OCI-LY3 (cell line): ENCODE results near the gene MCTS1.
"Not testable (repeated sequence)": the region's sequence is repeated elsewhere in the genome, so short reads cannot be mapped to it uniquely, and the experiment has no call there.

Experiments
- H2AFZ ChIP-seq: fragments of 200-600, 300-600 bp; shearing (Covaris generic); 2 replicates; pipeline ENCODE4 v1.6.0; 2014; ENCODE audit warnings: antibody characterized with exemption, low read depth, low read length
- H3K27ac ChIP-seq: fragments of 200-600, 300-600 bp; sonication (generic); 2 replicates; pipeline ENCODE4 v1.5.1; 2014; ENCODE audit warnings: mild to moderate bottlenecking, low read length, moderate library complexity, mixed read lengths
- H3K27me3 ChIP-seq: fragments of 200-600, 300-600 bp; sonication (generic); 2 replicates; pipeline ENCODE4 v1.6.1; 2014; ENCODE audit warnings: low read depth, low read length, mixed read lengths
- H3K36me3 ChIP-seq: fragments of 200-600, 300-600 bp; sonication (generic); replicated peaks from 2 replicates; pipeline ENCODE3; 2014; ENCODE audit warnings: low read depth, low read length, mixed read lengths
- H3K4me1 ChIP-seq: fragments of 300-600, 200-600 bp; sonication (generic); 2 replicates; pipeline ENCODE4 v1.6.1; 2014; ENCODE audit warnings: low read length, mixed read lengths
- H3K4me2 ChIP-seq: fragments of 200-600, 300-600 bp; sonication (generic); 2 replicates; pipeline ENCODE4 v1.6.1; 2014; ENCODE audit warnings: low read length, mixed read lengths
- H3K4me3 ChIP-seq: fragments of 300-600, 200-600 bp; sonication (generic); 2 replicates; pipeline ENCODE4 v1.5.1; 2014; ENCODE audit warnings: antibody characterized with exemption, mild to moderate bottlenecking, low read length, moderate library complexity
- H3K79me2 ChIP-seq: fragments of 300-600, 200-600 bp; shearing (Covaris generic); 2 replicates; pipeline ENCODE4 v1.6.1; 2014; ENCODE audit warnings: mild to moderate bottlenecking, low read length, mixed read lengths
- H3K9ac ChIP-seq: fragments of 300-600, 200-600 bp; shearing (Covaris generic); 2 replicates; pipeline ENCODE4 v1.6.0; 2014; ENCODE audit warnings: mild to moderate bottlenecking, low read length, moderate library complexity
- H3K9me3 ChIP-seq: fragments of 200-600, 300-600 bp; shearing (Covaris generic); 2 replicates; pipeline ENCODE4 v1.6.1; 2014; ENCODE audit warnings: low read length, mixed read lengths; ENCODE audit not compliant: insufficient read depth
- H4K20me1 ChIP-seq: fragments of 200-600, 300-600 bp; sonication (generic); 2 replicates; pipeline ENCODE4 v1.6.1; 2016; ENCODE audit warnings: low read length, mixed read lengths; ENCODE audit not compliant: insufficient read depth
- CTCF ChIP-seq: fragments of 200-600, 300-600 bp; sonication (generic); IDR thresholded peaks from 2 replicates; pipeline ENCODE4 v1.5.1; 2014; ENCODE audit warnings: antibody characterized with exemption, low read length, low read depth
- EZH2phosphoT487 ChIP-seq: fragments of 200-600 bp; shearing (Covaris generic); IDR thresholded peaks from 2 replicates; pipeline ENCODE4 v1.6.1; 2018; ENCODE audit warnings: antibody characterized with exemption, mixed run types, low read depth

Gene MCTS1

GRCh38 chrX:120638619-120639018 is 34.7 kb downstream of the MCTS1 start:
- Histone ChIP-seq H2AFZ (no peak overlapping the region), H3K4me3 (no peak overlapping the region), H3K79me2 (no peaks in the 10 kb centered on the region), H3K27ac (no peak overlapping the region), H3K4me2 (no peak overlapping the region), H3K4me1 (peaks cover 5% of the 10 kb centered on the region; the same call in 1 of the 2 replicates), H3K36me3 (no peaks in the 10 kb centered on the region), H3K27me3 (no peaks in the 10 kb centered on the region), H3K9ac (no peak overlapping the region), H3K9me3 (no peaks in the 10 kb centered on the region), H4K20me1 (no peaks in the 10 kb centered on the region)
- TF ChIP-seq CTCF (no peak), EZH2phosphoT487 (no peak)

- TF ChIP-seq EZH2phosphoT487 (no peak), CTCF (no peak)
- no peak overlapping the region for H3K4me2 ChIP-seq
- H3K4me1 ChIP-seq, result no peaks in the 10 kb centered on the region
- no peaks in the 10 kb centered on the region for H3K27me3 ChIP-seq
- H3K36me3 ChIP-seq, result no peaks in the 10 kb centered on the region
- no peak overlapping the region for H3K27ac ChIP-seq
- H3K4me3 ChIP-seq, result no peak overlapping the region
- no peak overlapping the region for H2AFZ ChIP-seq
- no peak overlapping the region for H3K9ac ChIP-seq
- H4K20me1 ChIP-seq, result no peaks in the 10 kb centered on the region
- no peaks in the 10 kb centered on the region for H3K9me3 ChIP-seq
- H3K79me2 ChIP-seq, result no peaks in the 10 kb centered on the region
Observed at GRCh38 chrX:120642871-120643270, 39.0 kb downstream of the MCTS1 start.

GRCh38 chrX:120647127-120647526 is 43.2 kb downstream of the MCTS1 start:
- no peaks in the 10 kb centered on the region for H3K4me1 ChIP-seq
- no peaks in the 10 kb centered on the region for H3K27me3 ChIP-seq
- TF ChIP-seq EZH2phosphoT487 (no peak), CTCF (no peak)
- H3K4me2 ChIP-seq, result no peak overlapping the region
- no peak overlapping the region for H3K27ac ChIP-seq
- no peak overlapping the region for H3K9ac ChIP-seq
- no peaks in the 10 kb centered on the region for H3K36me3 ChIP-seq
- no peaks in the 10 kb centered on the region for H4K20me1 ChIP-seq
- no peaks in the 10 kb centered on the region for H3K9me3 ChIP-seq
- H2AFZ ChIP-seq, result no peak overlapping the region
- H3K79me2 ChIP-seq, result no peaks in the 10 kb centered on the region
- no peak overlapping the region for H3K4me3 ChIP-seq

DNA sequence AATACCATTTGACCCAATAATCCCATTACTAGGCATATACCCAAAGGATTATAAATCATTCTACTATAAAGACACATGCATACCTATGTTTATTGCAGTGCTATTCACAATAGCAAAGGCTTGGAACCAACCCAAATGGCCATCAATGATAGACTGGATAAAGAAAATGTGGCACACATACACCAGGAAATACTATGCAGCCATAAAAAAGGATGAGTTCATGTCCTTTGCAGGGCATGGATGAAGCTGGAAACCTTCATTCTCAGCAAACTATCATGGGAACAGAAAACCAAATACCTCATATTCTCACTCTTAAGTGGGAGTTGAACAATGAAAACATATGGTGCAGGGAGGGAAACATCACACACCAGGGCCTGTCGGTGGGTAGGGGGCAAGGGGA is 48.4 kb downstream of the MCTS1 start:
- H3K27me3 ChIP-seq, H3K4me1 ChIP-seq, H3K36me3 ChIP-seq, H3K9me3 ChIP-seq, H3K9ac ChIP-seq, H3K4me3 ChIP-seq, H3K4me2 ChIP-seq, H3K79me2 ChIP-seq, H3K27ac ChIP-seq, H4K20me1 ChIP-seq, H2AFZ ChIP-seq: not testable (repeated sequence)

GRCh38 chrX:120653000-120653399 is 49.1 kb downstream of the MCTS1 start:
- Histone ChIP-seq H3K9ac (no peak overlapping the region), H3K4me1 (no peaks in the 10 kb centered on the region), H3K4me3 (no peak overlapping the region), H4K20me1 (no peaks in the 10 kb centered on the region), H3K4me2 (no peak overlapping the region), H3K36me3 (no peaks in the 10 kb centered on the region), H3K79me2 (no peaks in the 10 kb centered on the region), H3K27me3 (no peaks in the 10 kb centered on the region), H2AFZ (no peak overlapping the region), H3K27ac (no peak overlapping the region), H3K9me3 (no peaks in the 10 kb centered on the region)
- no peak for TF ChIP-seq CTCF
- no peak for TF ChIP-seq EZH2phosphoT487
